Trophoblast cell (in vitro differentiated cells and primary cell): ENCODE measurements around the gene ZNF117.

ENCODE experiments used
- DNase-seq, 2 donors: peaks; one replicate each; pipeline ENCODE4 v3.0.0-alpha.2; 2016
- H2AFZ ChIP-seq: 2 replicates; pipeline ENCODE4 v1.6.1; 2013; ENCODE audit warnings: low read length, moderate library complexity, mild to moderate bottlenecking; ENCODE audit not compliant: insufficient read depth, poor library complexity
- H2AK5ac ChIP-seq: 2 replicates; pipeline ENCODE4 v1.6.1; 2013; ENCODE audit warnings: mild to moderate bottlenecking, low read length
- H2BK120ac ChIP-seq: 2 replicates; pipeline ENCODE4 v1.6.1; 2013; ENCODE audit warnings: low read length, mild to moderate bottlenecking, moderate library complexity; ENCODE audit not compliant: insufficient read depth, poor library complexity
- H2BK12ac ChIP-seq: 2 replicates; pipeline ENCODE4 v1.6.1; 2013; ENCODE audit warnings: mild to moderate bottlenecking, low read length, moderate library complexity
- H2BK5ac ChIP-seq: 2 replicates; pipeline ENCODE4 v1.6.1; 2013; ENCODE audit warnings: low read length, low read depth, moderate library complexity, mild to moderate bottlenecking; ENCODE audit not compliant: poor library complexity
- H3K14ac ChIP-seq: 2 replicates; pipeline ENCODE4 v1.6.1; 2013; ENCODE audit warnings: mild to moderate bottlenecking, low read length
- H3K18ac ChIP-seq: 2 replicates; pipeline ENCODE4 v1.6.1; 2013; ENCODE audit warnings: mild to moderate bottlenecking, low read length
- H3K23ac ChIP-seq: 2 replicates; pipeline ENCODE4 v1.6.1; 2013; ENCODE audit warnings: low read length
- H3K27ac ChIP-seq: 2 replicates; pipeline ENCODE4 v1.5.1; 2013; ENCODE audit warnings: low read depth, mild to moderate bottlenecking, inconsistent platforms, low read length, moderate library complexity
- H3K27me3 ChIP-seq: 2 replicates; pipeline ENCODE4 v1.6.1; 2013; ENCODE audit warnings: inconsistent platforms, mild to moderate bottlenecking, low read length, moderate library complexity; ENCODE audit not compliant: insufficient read depth
- H3K36me3 ChIP-seq, 2 experiments: 1 replicate in 1 of 2; 2 replicates in 1 of 2; pipeline ENCODE4 v1.6.1; 2013; ENCODE audit warnings: low read length in 2 of 2, mild to moderate bottlenecking in 2 of 2, moderate library complexity in 1 of 2; ENCODE audit not compliant: insufficient read depth in 2 of 2, control insufficient read depth in 1 of 2
- H3K4ac ChIP-seq: 2 replicates; pipeline ENCODE4 v1.6.1; 2013; ENCODE audit warnings: low read depth, mild to moderate bottlenecking, low read length, moderate library complexity
- H3K4me1 ChIP-seq, 2 experiments: 1 replicate in 1 of 2; 2 replicates in 1 of 2; pipeline ENCODE4 v1.6.1; 2013; ENCODE audit warnings: low read length in 2 of 2, mild to moderate bottlenecking in 2 of 2, moderate library complexity in 1 of 2; ENCODE audit not compliant: insufficient read depth in 2 of 2, control insufficient read depth in 1 of 2
- H3K4me2 ChIP-seq: 2 replicates; pipeline ENCODE4 v1.6.1; 2013; ENCODE audit warnings: inconsistent platforms, mild to moderate bottlenecking, low read length, moderate library complexity
- H3K4me3 ChIP-seq: 2 replicates; pipeline ENCODE4 v1.5.1; 2013; ENCODE audit warnings: mild to moderate bottlenecking, low read depth, low read length, inconsistent platforms
- H3K79me1 ChIP-seq: one replicate; pipeline ENCODE4 v1.6.1; 2013; ENCODE audit warnings: low read length
- H3K79me2 ChIP-seq: 2 replicates; pipeline ENCODE4 v1.6.1; 2013; ENCODE audit warnings: low read length, mild to moderate bottlenecking; ENCODE audit not compliant: control insufficient read depth, insufficient read depth, poor library complexity
- H3K9ac ChIP-seq: 2 replicates; pipeline ENCODE4 v1.6.1; 2013; ENCODE audit warnings: mild to moderate bottlenecking, low read length
- H3K9me3 ChIP-seq: 2 replicates; pipeline ENCODE4 v1.6.1; 2013; ENCODE audit warnings: low read depth, mild to moderate bottlenecking, control low read depth, inconsistent platforms, low read length; ENCODE audit not compliant: insufficient read depth
- H4K12ac ChIP-seq: 2 replicates; pipeline ENCODE4 v1.6.1; 2013; ENCODE audit warnings: low read depth, mild to moderate bottlenecking, low read length, moderate library complexity
- H4K8ac ChIP-seq: 2 replicates; pipeline ENCODE4 v1.6.1; 2013; ENCODE audit warnings: low read depth, mild to moderate bottlenecking, low read length, moderate library complexity
- H4K91ac ChIP-seq: one replicate; pipeline ENCODE4 v1.6.1; 2013; ENCODE audit warnings: low read depth, mild to moderate bottlenecking, low read length, moderate library complexity
- WGBS: extraction: QIAGEN DNeasy Blood & Tissue Kit; methylation state at CpG from one replicate; pipeline ENCODE4 v1.1.7; 2013; ENCODE audit warnings: missing lambda C conversion rate; ENCODE audit not compliant: insufficient read length, insufficient coverage; ENCODE audit errors: extremely low coverage; 5-methylcytosine and 5-hydroxymethylcytosine counted together

The ZNF117 gene

GRCh38 chr7:64978497-64979203 is 12.2 kb downstream of the ZNF117 start:
- H3K14ac ChIP-seq, result no peak overlapping the region
- H3K4me1 ChIP-seq, result no peaks in the 10 kb centered on the region
- DNase-seq, result no peak
- WGBS, result no CpG with 5 or more reads among the region's 5 CpGs
- no peak overlapping the region for H2AK5ac ChIP-seq
- H2BK120ac ChIP-seq, result no peak overlapping the region
- no peak overlapping the region for H3K4me3 ChIP-seq
- peaks cover 3 to 10% of the 10 kb centered on the region in 2 experiments for H3K36me3 ChIP-seq
- no peak overlapping the region for H4K91ac ChIP-seq
- no peaks in the 10 kb centered on the region for H3K79me1 ChIP-seq
- H3K27me3 ChIP-seq, result no peaks in the 10 kb centered on the region
- H3K79me2 ChIP-seq, result no peaks in the 10 kb centered on the region
- no peak overlapping the region for H2BK12ac ChIP-seq
- H2BK5ac ChIP-seq, result no peak overlapping the region
- H3K18ac ChIP-seq, result no peak overlapping the region
- H3K4ac ChIP-seq, result no peak overlapping the region
- no peak overlapping the region for H2AFZ ChIP-seq
- H3K4me2 ChIP-seq, result no peak overlapping the region
- no peak overlapping the region for H3K23ac ChIP-seq
- H4K8ac ChIP-seq, result no peak overlapping the region
- H3K9ac ChIP-seq, result no peak overlapping the region
- H4K12ac ChIP-seq, result no peak overlapping the region
- peaks cover 2% of the 10 kb centered on the region for H3K9me3 ChIP-seq
- H3K27ac ChIP-seq, result no peak overlapping the region

DNA sequence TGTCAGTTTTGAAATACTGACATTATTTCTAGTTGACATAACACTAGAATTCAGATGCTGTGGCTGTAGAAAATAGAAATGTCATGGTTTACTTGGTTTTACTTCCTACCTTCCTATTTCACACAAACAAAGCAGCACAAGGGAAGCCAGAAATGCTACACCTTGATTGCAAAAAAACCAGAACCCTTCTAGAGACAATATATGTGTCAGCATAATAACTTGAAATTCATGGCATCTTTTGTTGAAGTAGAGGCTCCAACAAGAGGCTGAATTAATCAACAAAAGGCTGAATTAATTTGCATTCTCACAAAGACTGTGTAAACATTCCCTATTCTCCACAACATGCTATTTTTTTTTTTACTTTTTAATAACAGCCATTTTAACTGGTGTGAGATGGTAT is 25.2 kb downstream of the ZNF117 start:
- H3K4ac ChIP-seq, result no peak overlapping the region
- H3K18ac ChIP-seq, result no peak overlapping the region
- H3K4me3 ChIP-seq, result no peak overlapping the region
- no peaks in the 10 kb centered on the region for H3K79me2 ChIP-seq
- no peak overlapping the region for H3K27ac ChIP-seq
- H2AFZ ChIP-seq, result no peak overlapping the region
- no peak overlapping the region for H3K9ac ChIP-seq
- no peaks in the 10 kb centered on the region for H3K27me3 ChIP-seq
- H3K9me3 ChIP-seq, result no peaks in the 10 kb centered on the region
- H4K12ac ChIP-seq, result no peak overlapping the region
- no peaks in the 10 kb centered on the region for H3K79me1 ChIP-seq
- no peaks in the 10 kb centered on the region for H3K4me1 ChIP-seq
- H2BK12ac ChIP-seq, result no peak overlapping the region
- no peak overlapping the region for H3K14ac ChIP-seq
- no peak for DNase-seq
- H2BK5ac ChIP-seq, result no peak overlapping the region
- no peak overlapping the region for H4K8ac ChIP-seq
- peaks cover 0 to 1% of the 10 kb centered on the region in 2 experiments for H3K36me3 ChIP-seq
- H3K4me2 ChIP-seq, result no peak overlapping the region
- no peak overlapping the region for H2BK120ac ChIP-seq
- no peak overlapping the region for H3K23ac ChIP-seq
- H4K91ac ChIP-seq, result no peak overlapping the region
- no peak overlapping the region for H2AK5ac ChIP-seq

GRCh38 chr7:64959072-64959747 is 31.6 kb downstream of the ZNF117 start:
- no peak overlapping the region for H2BK12ac ChIP-seq
- DNase-seq, result no peak
- no peak overlapping the region for H2AK5ac ChIP-seq
- H2BK120ac ChIP-seq, result no peak overlapping the region
- H4K91ac ChIP-seq, result no peak overlapping the region
- no peak overlapping the region for H3K9ac ChIP-seq
- no peaks in the 10 kb centered on the region for H3K4me1 ChIP-seq
- H4K12ac ChIP-seq, result no peak overlapping the region
- no CpG with 5 or more reads among the region's 3 CpGs for WGBS
- peaks cover 2% of the 10 kb centered on the region for H3K9me3 ChIP-seq
- no peak overlapping the region for H3K27ac ChIP-seq
- H2BK5ac ChIP-seq, result no peak overlapping the region
- H3K4me3 ChIP-seq, result no peak overlapping the region
- H4K8ac ChIP-seq, result no peak overlapping the region
- H3K79me1 ChIP-seq, result no peaks in the 10 kb centered on the region
- H3K23ac ChIP-seq, result no peak overlapping the region
- H3K27me3 ChIP-seq, result no peaks in the 10 kb centered on the region
- H2AFZ ChIP-seq, result no peak overlapping the region
- no peaks in the 10 kb centered on the region for H3K79me2 ChIP-seq
- H3K4ac ChIP-seq, result no peak overlapping the region
- no peak overlapping the region for H3K14ac ChIP-seq
- no peak overlapping the region for H3K18ac ChIP-seq
- no peaks in the 10 kb centered on the region for H3K36me3 ChIP-seq
- no peak overlapping the region for H3K4me2 ChIP-seq

DNA sequence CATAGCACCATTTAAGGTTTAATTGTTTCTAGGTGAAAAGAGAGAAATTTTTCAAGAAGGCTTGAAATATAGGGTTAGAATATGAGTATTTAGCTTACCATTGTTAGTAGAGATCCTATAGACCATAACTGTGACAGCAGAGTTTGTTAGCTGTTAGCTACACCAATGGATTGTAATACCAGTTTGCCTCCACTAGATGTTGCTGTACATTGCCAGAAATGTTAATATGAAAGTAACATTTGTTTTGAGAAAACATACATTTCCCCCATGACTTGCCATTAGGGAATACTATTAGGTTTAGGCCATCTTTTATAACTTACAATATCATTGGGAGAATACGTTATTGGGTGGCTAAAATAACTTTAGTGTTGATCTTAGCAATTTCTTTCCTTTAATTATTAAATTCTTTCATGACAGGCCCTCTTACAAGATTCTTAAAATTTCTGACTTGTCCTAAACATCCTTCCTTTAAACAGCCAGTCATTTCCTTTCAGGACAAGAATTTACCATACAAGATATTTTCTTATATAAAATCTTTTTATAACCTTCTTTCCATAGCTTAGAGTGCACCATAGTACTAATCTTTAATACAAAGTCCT is 39.5 kb downstream of the ZNF117 start:
- H2AK5ac ChIP-seq, result no peak overlapping the region
- H2BK120ac ChIP-seq, result no peak overlapping the region
- H3K4me2 ChIP-seq, result no peak overlapping the region
- no peak overlapping the region for H2AFZ ChIP-seq
- WGBS, result no CpG with 5 or more reads among the region's 1 CpG
- H3K14ac ChIP-seq, result no peak overlapping the region
- H2BK12ac ChIP-seq, result no peak overlapping the region
- no peak overlapping the region for H4K91ac ChIP-seq
- H3K9me3 ChIP-seq, result peaks cover 3% of the 10 kb centered on the region
- H2BK5ac ChIP-seq, result no peak overlapping the region
- H3K4me1 ChIP-seq, result peaks cover 15 to 18% of the 10 kb centered on the region in 2 experiments
- no peak overlapping the region for H3K4ac ChIP-seq
- DNase-seq, result peak; percentile 17 to 80
- H3K23ac ChIP-seq, result no peak overlapping the region
- H3K4me3 ChIP-seq, result no peak overlapping the region
- no peaks in the 10 kb centered on the region for H3K27me3 ChIP-seq
- peaks cover 9% of the 10 kb centered on the region for H3K79me1 ChIP-seq
- no peak overlapping the region for H3K18ac ChIP-seq
- peaks cover 0 to 4% of the 10 kb centered on the region in 2 experiments for H3K36me3 ChIP-seq
- no peak overlapping the region for H4K12ac ChIP-seq
- no peak overlapping the region for H3K27ac ChIP-seq
- peaks cover 2% of the 10 kb centered on the region for H3K79me2 ChIP-seq
- H4K8ac ChIP-seq, result no peak overlapping the region
- H3K9ac ChIP-seq, result no peak overlapping the region
